HEK293 (cell line): ENCODE data around the gene TSPAN9.

Experiments used
- CTCF ChIP-seq: fragments of 450-650 bp; formaldehyde crosslinking; IDR thresholded peaks from 2 replicates; pipeline ENCODE4 v1.5.1; 2016; ENCODE audit warnings: missing biosample characterization, missing genetic modification characterization
- REST ChIP-seq: fragments of 450-650 bp; formaldehyde crosslinking; IDR thresholded peaks from 2 replicates; pipeline ENCODE4 v1.5.1; 2016; ENCODE audit warnings: missing biosample characterization, missing genetic modification characterization
- ZNF560 ChIP-seq: fragments of 450-650 bp; formaldehyde crosslinking; IDR thresholded peaks from 2 replicates; pipeline ENCODE4 v1.5.1; 2017; ENCODE audit warnings: missing biosample characterization, missing genetic modification characterization, borderline replicate concordance
- ZNF629 ChIP-seq: fragments of 450-650 bp; formaldehyde crosslinking; IDR thresholded peaks from 2 replicates; pipeline ENCODE4 v1.5.1; 2017; ENCODE audit warnings: missing biosample characterization, missing genetic modification characterization
- ZSCAN30 ChIP-seq: fragments of 450-650 bp; IDR thresholded peaks from 2 replicates; pipeline ENCODE4 v1.5.1; 2018; ENCODE audit warnings: missing biosample characterization, mild to moderate bottlenecking, missing genetic modification characterization, moderate library complexity
- TF ChIP-seq, protein P1 (sequence below): fragments of 450-650 bp; formaldehyde crosslinking; IDR thresholded peaks from 2 replicates; pipeline ENCODE4 v1.5.1; 2016; ENCODE audit warnings: missing biosample characterization, missing genetic modification characterization, borderline replicate concordance
- TF ChIP-seq, protein P2 (sequence below): fragments of 450-650 bp; formaldehyde crosslinking; conservative IDR thresholded peaks from 2 replicates; pipeline ENCODE4 v1.5.1; 2016; ENCODE audit warnings: low read depth, missing biosample characterization, missing genetic modification characterization
- TF ChIP-seq, protein P3 (sequence below): fragments of 450-650 bp; formaldehyde crosslinking; optimal IDR thresholded peaks from 2 replicates; pipeline ENCODE3; 2016; ENCODE audit warnings: missing biosample characterization, mild to moderate bottlenecking, missing genetic modification characterization

DNA sequence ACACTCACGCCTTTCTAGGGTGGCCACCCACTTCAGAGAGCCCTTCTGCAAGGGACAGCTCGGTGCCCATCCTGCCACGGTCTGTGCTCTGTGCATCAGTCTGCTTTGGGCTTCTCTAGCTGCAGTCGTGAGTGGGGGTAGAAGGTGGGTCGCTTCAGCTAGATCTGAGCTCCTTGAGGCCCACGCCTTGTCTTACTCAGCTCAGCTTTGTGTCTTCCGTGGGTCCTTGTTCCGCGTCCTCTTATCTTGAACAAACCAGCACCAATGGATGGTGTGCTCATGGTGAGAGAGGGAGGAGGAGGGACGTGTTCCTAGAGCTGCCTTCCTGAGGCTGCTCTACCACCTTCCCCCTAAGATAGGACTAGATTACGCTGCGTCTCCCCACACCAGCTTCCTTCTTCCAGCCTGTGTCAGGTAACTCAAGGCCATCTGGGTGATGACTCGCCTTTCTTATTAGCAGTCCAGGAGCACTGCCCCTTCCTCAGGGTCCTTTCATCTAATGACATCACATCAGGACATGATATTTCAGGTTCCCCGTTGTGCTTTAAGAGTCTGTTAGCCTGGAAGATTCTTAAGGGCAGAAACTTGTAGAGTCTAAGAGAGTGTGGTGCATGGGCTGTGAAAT is 118.8 kb downstream of the TSPAN9 start:
- TF ChIP-seq, protein P1, sequence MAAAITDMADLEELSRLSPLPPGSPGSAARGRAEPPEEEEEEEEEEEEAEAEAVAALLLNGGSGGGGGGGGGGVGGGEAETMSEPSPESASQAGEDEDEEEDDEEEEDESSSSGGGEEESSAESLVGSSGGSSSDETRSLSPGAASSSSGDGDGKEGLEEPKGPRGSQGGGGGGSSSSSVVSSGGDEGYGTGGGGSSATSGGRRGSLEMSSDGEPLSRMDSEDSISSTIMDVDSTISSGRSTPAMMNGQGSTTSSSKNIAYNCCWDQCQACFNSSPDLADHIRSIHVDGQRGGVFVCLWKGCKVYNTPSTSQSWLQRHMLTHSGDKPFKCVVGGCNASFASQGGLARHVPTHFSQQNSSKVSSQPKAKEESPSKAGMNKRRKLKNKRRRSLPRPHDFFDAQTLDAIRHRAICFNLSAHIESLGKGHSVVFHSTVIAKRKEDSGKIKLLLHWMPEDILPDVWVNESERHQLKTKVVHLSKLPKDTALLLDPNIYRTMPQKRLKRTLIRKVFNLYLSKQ (tag by site-specific recombination), result no peak
- TF ChIP-seq CTCF (no peak), ZSCAN30 (tag by site-specific recombination) (no peak), REST (no peak), ZNF560 (tag by site-specific recombination) (no peak), ZNF629 (0 out of 2 replicates have a peak, but pooled peaks have one; percentile 15)
- TF ChIP-seq, protein P2, sequence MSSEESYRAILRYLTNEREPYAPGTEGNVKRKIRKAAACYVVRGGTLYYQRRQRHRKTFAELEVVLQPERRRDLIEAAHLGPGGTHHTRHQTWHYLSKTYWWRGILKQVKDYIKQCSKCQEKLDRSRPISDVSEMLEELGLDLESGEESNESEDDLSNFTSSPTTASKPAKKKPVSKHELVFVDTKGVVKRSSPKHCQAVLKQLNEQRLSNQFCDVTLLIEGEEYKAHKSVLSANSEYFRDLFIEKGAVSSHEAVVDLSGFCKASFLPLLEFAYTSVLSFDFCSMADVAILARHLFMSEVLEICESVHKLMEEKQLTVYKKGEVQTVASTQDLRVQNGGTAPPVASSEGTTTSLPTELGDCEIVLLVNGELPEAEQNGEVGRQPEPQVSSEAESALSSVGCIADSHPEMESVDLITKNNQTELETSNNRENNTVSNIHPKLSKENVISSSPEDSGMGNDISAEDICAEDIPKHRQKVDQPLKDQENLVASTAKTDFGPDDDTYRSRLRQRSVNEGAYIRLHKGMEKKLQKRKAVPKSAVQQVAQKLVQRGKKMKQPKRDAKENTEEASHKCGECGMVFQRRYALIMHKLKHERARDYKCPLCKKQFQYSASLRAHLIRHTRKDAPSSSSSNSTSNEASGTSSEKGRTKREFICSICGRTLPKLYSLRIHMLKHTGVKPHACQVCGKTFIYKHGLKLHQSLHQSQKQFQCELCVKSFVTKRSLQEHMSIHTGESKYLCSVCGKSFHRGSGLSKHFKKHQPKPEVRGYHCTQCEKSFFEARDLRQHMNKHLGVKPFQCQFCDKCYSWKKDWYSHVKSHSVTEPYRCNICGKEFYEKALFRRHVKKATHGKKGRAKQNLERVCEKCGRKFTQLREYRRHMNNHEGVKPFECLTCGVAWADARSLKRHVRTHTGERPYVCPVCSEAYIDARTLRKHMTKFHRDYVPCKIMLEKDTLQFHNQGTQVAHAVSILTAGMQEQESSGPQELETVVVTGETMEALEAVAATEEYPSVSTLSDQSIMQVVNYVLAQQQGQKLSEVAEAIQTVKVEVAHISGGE (tag by site-specific recombination), result no peak
- TF ChIP-seq, protein P3, sequence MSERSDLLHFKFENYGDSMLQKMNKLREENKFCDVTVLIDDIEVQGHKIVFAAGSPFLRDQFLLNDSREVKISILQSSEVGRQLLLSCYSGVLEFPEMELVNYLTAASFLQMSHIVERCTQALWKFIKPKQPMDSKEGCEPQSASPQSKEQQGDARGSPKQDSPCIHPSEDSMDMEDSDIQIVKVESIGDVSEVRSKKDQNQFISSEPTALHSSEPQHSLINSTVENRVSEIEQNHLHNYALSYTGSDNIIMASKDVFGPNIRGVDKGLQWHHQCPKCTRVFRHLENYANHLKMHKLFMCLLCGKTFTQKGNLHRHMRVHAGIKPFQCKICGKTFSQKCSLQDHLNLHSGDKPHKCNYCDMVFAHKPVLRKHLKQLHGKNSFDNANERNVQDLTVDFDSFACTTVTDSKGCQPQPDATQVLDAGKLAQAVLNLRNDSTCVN (tag by site-specific recombination), result no peak
